DOHH2 (cell line): ENCODE data around the gene CD200.

Experiments
- H3F3A ChIP-seq: fragments of 200-600 bp; sonication (generic), shearing (Covaris generic); 2 replicates; pipeline ENCODE4 v1.6.0; 2016; ENCODE audit warnings: antibody characterized with exemption, mild to moderate bottlenecking; ENCODE audit not compliant: control insufficient read depth, insufficient read depth
- H3K27ac ChIP-seq: fragments of 200-600 bp; sonication (generic); 2 replicates; pipeline ENCODE4 v1.5.1; 2014; ENCODE audit warnings: low read depth, mild to moderate bottlenecking, low read length, moderate library complexity
- H3K27me3 ChIP-seq: fragments of 200-600 bp; sonication (generic); 2 replicates; pipeline ENCODE4 v1.6.1; 2014; ENCODE audit warnings: mild to moderate bottlenecking, low read length, mixed read lengths; ENCODE audit not compliant: control insufficient read depth
- H3K36me3 ChIP-seq: fragments of 200-600 bp; sonication (generic); 2 replicates; pipeline ENCODE4 v1.6.1; 2014; ENCODE audit warnings: mild to moderate bottlenecking, low read length, moderate library complexity, mixed read lengths; ENCODE audit not compliant: control insufficient read depth
- H3K4me1 ChIP-seq: fragments of 200-600 bp; sonication (generic); 2 replicates; pipeline ENCODE4 v1.6.1; 2014; ENCODE audit warnings: mild to moderate bottlenecking, low read length, mixed read lengths; ENCODE audit not compliant: control insufficient read depth
- H3K4me2 ChIP-seq: fragments of 200-600 bp; sonication (generic); 2 replicates; pipeline ENCODE4 v1.6.0; 2014; ENCODE audit warnings: mild to moderate bottlenecking, low read length, moderate library complexity
- H3K4me3 ChIP-seq: fragments of 200-600 bp; sonication (generic); 2 replicates; pipeline ENCODE4 v1.5.1; 2014; ENCODE audit warnings: mild to moderate bottlenecking, low read length, mixed read lengths
- H3K79me2 ChIP-seq: fragments of 200-600 bp; sonication (generic); 2 replicates; pipeline ENCODE4 v1.6.1; 2014; ENCODE audit warnings: mild to moderate bottlenecking, low read length, mixed read lengths; ENCODE audit not compliant: control insufficient read depth
- H3K9me2 ChIP-seq: fragments of 200-600 bp; sonication (generic); replicated peaks from 2 replicates; pipeline ENCODE4 v1.6.1; 2014; ENCODE audit warnings: mild to moderate bottlenecking, low read length, mixed read lengths; ENCODE audit not compliant: control insufficient read depth
- H3K9me3 ChIP-seq: fragments of 200-600 bp; sonication (generic); 2 replicates; pipeline ENCODE4 v1.6.1; 2014; ENCODE audit warnings: antibody characterized with exemption, low read length, mixed read lengths; ENCODE audit not compliant: control insufficient read depth, insufficient read depth
- H4K20me1 ChIP-seq: fragments of 200-600 bp; sonication (generic); 2 replicates; pipeline ENCODE4 v1.6.0; 2014; ENCODE audit warnings: low read depth, mild to moderate bottlenecking, antibody characterized with exemption, low read length, moderate library complexity; ENCODE audit not compliant: control insufficient read depth, insufficient read depth
- EZH2phosphoT487 ChIP-seq: fragments of 200-600 bp; sonication (generic); IDR thresholded peaks from 2 replicates; pipeline ENCODE4 v1.6.1; 2017; ENCODE audit warnings: borderline replicate concordance, mild to moderate bottlenecking, antibody characterized with exemption, low read length, moderate library complexity, mixed read lengths
- TF ChIP-seq, protein P1 (sequence below): fragments of 200-600 bp; sonication (generic); IDR thresholded peaks from one replicate; pipeline ENCODE4 v1.5.1; 2014; ENCODE audit warnings: antibody characterized with exemption, mild to moderate bottlenecking, low read depth, low read length; ENCODE audit not compliant: poor library complexity, severe bottlenecking

Gene CD200

DNA sequence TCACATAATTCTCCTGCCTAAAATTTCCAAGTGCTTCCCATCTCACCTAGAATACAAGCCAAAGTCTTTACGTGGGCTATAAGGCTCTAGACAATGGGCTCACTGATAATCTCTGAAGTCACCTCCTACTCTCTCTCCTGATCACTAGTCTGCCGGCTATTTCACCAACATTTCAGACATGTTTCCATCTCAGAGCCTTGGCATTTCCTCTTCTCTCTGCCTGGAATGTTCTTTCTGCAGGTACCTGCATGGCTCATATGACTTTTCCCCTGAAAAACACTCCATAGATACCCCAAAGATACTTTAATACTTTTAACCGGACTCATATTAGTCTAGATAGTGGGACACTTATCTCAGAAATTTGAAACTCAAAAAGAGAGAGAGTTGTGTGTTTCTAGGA, 32.7 kb downstream of the CD200 start:
- H3K9me3 ChIP-seq: no peaks in the 10 kb centered on the region
- no peaks in the 10 kb centered on the region for H3K9me2 ChIP-seq
- H4K20me1 ChIP-seq: no peaks in the 10 kb centered on the region
- no peak overlapping the region for H3K4me2 ChIP-seq
- no peak overlapping the region for H3K27ac ChIP-seq
- TF ChIP-seq EZH2phosphoT487: no peak
- TF ChIP-seq, protein P1, sequence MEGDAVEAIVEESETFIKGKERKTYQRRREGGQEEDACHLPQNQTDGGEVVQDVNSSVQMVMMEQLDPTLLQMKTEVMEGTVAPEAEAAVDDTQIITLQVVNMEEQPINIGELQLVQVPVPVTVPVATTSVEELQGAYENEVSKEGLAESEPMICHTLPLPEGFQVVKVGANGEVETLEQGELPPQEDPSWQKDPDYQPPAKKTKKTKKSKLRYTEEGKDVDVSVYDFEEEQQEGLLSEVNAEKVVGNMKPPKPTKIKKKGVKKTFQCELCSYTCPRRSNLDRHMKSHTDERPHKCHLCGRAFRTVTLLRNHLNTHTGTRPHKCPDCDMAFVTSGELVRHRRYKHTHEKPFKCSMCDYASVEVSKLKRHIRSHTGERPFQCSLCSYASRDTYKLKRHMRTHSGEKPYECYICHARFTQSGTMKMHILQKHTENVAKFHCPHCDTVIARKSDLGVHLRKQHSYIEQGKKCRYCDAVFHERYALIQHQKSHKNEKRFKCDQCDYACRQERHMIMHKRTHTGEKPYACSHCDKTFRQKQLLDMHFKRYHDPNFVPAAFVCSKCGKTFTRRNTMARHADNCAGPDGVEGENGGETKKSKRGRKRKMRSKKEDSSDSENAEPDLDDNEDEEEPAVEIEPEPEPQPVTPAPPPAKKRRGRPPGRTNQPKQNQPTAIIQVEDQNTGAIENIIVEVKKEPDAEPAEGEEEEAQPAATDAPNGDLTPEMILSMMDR: no peak
- H3K4me1 ChIP-seq: no peaks in the 10 kb centered on the region
- no peaks in the 10 kb centered on the region for H3K79me2 ChIP-seq
- no peak overlapping the region for H3K4me3 ChIP-seq
- no peaks in the 10 kb centered on the region for H3K27me3 ChIP-seq
- H3K36me3 ChIP-seq: peaks cover 6% of the 10 kb centered on the region; the same call in 1 of the 2 replicates
- H3F3A ChIP-seq: no peaks in the 10 kb centered on the region

DNA sequence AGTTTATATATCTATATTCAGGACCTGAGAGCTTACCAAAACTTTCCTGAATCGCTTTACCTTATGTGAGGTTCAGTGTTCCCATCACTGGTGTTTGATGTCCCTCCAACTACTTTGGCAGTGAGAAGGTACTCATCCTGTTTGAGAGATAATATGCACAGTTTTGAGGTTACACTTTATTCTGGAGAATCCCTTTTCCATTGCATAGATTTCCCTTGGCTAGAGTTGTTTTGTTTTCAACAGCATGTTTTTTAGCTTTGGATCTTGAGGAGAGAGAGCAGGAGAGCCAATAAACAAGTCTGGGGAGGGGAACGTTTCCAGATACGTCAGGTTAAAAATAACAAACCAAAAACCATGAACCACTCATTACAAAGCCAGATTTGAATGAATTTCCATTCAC, 33.6 kb downstream of the CD200 start:
- Histone ChIP-seq H3K36me3 (peaks cover 4% of the 10 kb centered on the region; the same call in 1 of the 2 replicates), H3K4me2 (no peak overlapping the region), H3K79me2 (no peaks in the 10 kb centered on the region), H3F3A (no peaks in the 10 kb centered on the region), H3K4me3 (no peak overlapping the region), H3K27ac (no peak overlapping the region), H3K27me3 (no peaks in the 10 kb centered on the region), H3K9me3 (no peaks in the 10 kb centered on the region), H3K9me2 (no peaks in the 10 kb centered on the region), H3K4me1 (no peaks in the 10 kb centered on the region), H4K20me1 (no peaks in the 10 kb centered on the region)
- TF ChIP-seq, protein P1: no peak
- TF ChIP-seq EZH2phosphoT487: no peak

DNA sequence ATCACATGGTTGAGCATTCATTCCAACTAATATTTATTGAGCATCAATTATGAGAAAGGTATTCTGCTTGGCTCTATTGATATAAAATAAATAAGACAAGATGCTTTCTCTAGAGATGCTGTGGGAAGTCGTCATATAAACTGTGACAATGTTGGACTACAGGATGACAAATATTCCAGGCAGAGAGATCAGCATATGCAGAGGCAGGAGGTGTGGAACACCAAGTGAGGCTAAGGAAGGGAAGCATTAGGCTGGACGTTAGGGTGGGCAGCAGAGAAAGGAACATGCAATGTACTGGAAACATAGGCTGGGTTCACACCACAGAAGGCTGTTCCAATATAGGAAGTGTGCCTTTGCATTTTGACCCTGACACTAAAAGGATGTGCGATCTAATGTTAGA, 38.6 kb downstream of the CD200 start:
- Histone ChIP-seq H4K20me1 (no peaks in the 10 kb centered on the region), H3K4me3 (no peak overlapping the region), H3K9me3 (no peaks in the 10 kb centered on the region), H3K27me3 (no peaks in the 10 kb centered on the region), H3K9me2 (no peaks in the 10 kb centered on the region), H3F3A (no peaks in the 10 kb centered on the region), H3K27ac (no peak overlapping the region), H3K4me1 (0 out of 2 replicates have a peak, but pooled peaks cover 5% of the 10 kb centered on the region), H3K4me2 (no peak overlapping the region), H3K79me2 (no peaks in the 10 kb centered on the region), H3K36me3 (no peaks in the 10 kb centered on the region)
- TF ChIP-seq, protein P1: no peak

DNA sequence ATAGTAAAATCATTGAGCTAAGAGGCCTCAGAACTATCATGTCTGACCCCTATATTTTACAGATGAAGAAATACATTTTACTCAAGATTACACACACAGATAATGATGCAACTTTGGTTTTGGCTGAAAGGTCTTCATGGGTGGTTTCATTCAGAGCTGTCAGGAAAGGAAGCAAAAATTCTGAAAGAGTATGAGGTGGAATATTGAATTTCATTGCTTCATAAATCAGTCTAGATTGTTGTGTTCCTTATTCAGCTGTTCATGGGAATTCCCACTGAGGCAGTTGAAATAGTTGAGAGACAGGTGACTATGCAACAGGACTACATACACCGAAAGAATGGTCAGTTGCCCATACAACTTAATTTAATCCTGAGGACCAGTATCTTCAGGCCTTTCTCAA, 39.4 kb downstream of the CD200 start:
- H3K4me2 ChIP-seq: no peak overlapping the region
- H3K79me2 ChIP-seq: no peaks in the 10 kb centered on the region
- no peak overlapping the region for H3K27ac ChIP-seq

More for the DNA sequence above, 39.4 kb downstream of the CD200 start:
- Histone ChIP-seq H3K9me3 (no peaks in the 10 kb centered on the region), H3K27me3 (no peaks in the 10 kb centered on the region), H3K4me3 (no peak overlapping the region), H4K20me1 (no peaks in the 10 kb centered on the region), H3F3A (no peaks in the 10 kb centered on the region), H3K9me2 (no peaks in the 10 kb centered on the region), H3K36me3 (no peaks in the 10 kb centered on the region), H3K4me1 (0 out of 2 replicates have a peak, but pooled peaks cover 5% of the 10 kb centered on the region)
- TF ChIP-seq, protein P1: no peak
- no peak for TF ChIP-seq EZH2phosphoT487
